ENCODE measurements around the gene STRIP2. TPM values are rescaled to one million over a fixed set of nuclear protein-coding genes. Genes with fewer than 3 reads are reported as not detected.

Gene STRIP2
- total RNA-seq, 1 experiment from 2014 or later, result 9.9 TPM

GRCh38 chr7:129439963-129440625 lies 5.9 kb downstream of the STRIP2 start:
- Histone ChIP-seq H3K4me1 (ENCODE audit: insufficient read depth, low read length) (no peaks in the 10 kb centered on the region), H2BK120ac (ENCODE audit: low read depth, low read length, poor library complexity, severe bottlenecking) (no peak overlapping the region), H4K5ac (ENCODE audit: insufficient read length, low read depth, low read length) (no peak overlapping the region), H3K14ac (ENCODE audit: insufficient read depth, low read length) (no peak overlapping the region), H4K91ac (ENCODE audit: insufficient read length, low read depth, low read length) (no peak overlapping the region), H3K27ac (ENCODE audit: insufficient read length, low read depth, low read length) (no peak overlapping the region), H3K4ac (ENCODE audit: low read depth, low read length) (no peak overlapping the region), H3K23ac (ENCODE audit: insufficient read length, low read depth, low read length) (no peak overlapping the region), H4K20me1 (ENCODE audit: control insufficient read depth, insufficient read depth, insufficient read length) (no peaks in the 10 kb centered on the region), H3K9ac (ENCODE audit: extremely low read depth, insufficient read length, low read length) (no peak overlapping the region), H2BK15ac (ENCODE audit: low read depth, low read length) (no peak overlapping the region), H3K18ac (ENCODE audit: insufficient read length, low read depth, low read length) (no peak overlapping the region), H3T11ph (ENCODE audit: low read length) (no peak overlapping the region), H2BK12ac (ENCODE audit: insufficient read length, low read depth, low read length) (no peak overlapping the region), H3K79me2 (ENCODE audit: insufficient read depth, low read length) (no peaks in the 10 kb centered on the region), H2BK5ac (ENCODE audit: insufficient read length, low read length) (no peak overlapping the region), H4K8ac (replicated peaks; ENCODE audit: insufficient read length, low read depth, low read length) (no peak overlapping the region), H3K79me1 (ENCODE audit: insufficient read depth, low read depth, low read length, poor library complexity, severe bottlenecking) (no peaks in the 10 kb centered on the region), H3K56ac (ENCODE audit: insufficient read length, low read depth, low read length) (no peak overlapping the region), H3K9me3 (ENCODE audit: control insufficient read depth, low read depth, low read length) (no peaks in the 10 kb centered on the region), H3K4me2 (ENCODE audit: insufficient read depth, insufficient read length, low read length) (no peak overlapping the region), H2AK5ac (ENCODE audit: insufficient read length, low read length) (no peak overlapping the region), H2AFZ (ENCODE audit: low read length) (no peak overlapping the region), H3K23me2 (ENCODE audit: insufficient read length, low read depth, low read length, poor library complexity, severe bottlenecking) (peaks cover 3% of the 10 kb centered on the region), H3K27me3 (ENCODE audit: insufficient read depth, low read length) (no peaks in the 10 kb centered on the region; the same call in 1 of the 2 replicates), H2BK20ac (ENCODE audit: low read depth, low read length, poor library complexity, severe bottlenecking) (no peak overlapping the region)
- no peak overlapping the region for H3K4me3 Mint-ChIP-seq
- no CpG with 5 or more reads among the region's 3 CpGs for WGBS (ENCODE audit: extremely low coverage, insufficient read length, low lambda C conversion rate)
- no peak for TF ChIP-seq CTCF (conservative IDR thresholded peaks at IDR 0.05)
- no peak overlapping the region; a peak in 1 of 7 replicates for H3K27ac Mint-ChIP-seq
- no peaks in the 10 kb centered on the region for H3K9me3 Mint-ChIP-seq
- peaks cover 16% of the 10 kb centered on the region for H3K27me3 Mint-ChIP-seq (ENCODE audit: low read depth)
- DNase-seq, result no peak
- H3K4me1 Mint-ChIP-seq, result peaks cover 14 to 17% of the 10 kb centered on the region in 2 experiments; a peak in 3 of 4 replicates
- H3K36me3 Mint-ChIP-seq (ENCODE audit: insufficient read depth in 1 of 3, low read depth in 3 of 3), result peaks cover 4 to 20% (median 14%) of the 10 kb centered on the region in 3 experiments; a peak in 6 of 7 replicates
